Measurements from ENCODE around the gene AHCTF1.
"Not testable (repeated sequence)": the region's sequence is repeated elsewhere in the genome, so short reads cannot be mapped to it uniquely, and the experiment has no call there.

AHCTF1 gene

DNA sequence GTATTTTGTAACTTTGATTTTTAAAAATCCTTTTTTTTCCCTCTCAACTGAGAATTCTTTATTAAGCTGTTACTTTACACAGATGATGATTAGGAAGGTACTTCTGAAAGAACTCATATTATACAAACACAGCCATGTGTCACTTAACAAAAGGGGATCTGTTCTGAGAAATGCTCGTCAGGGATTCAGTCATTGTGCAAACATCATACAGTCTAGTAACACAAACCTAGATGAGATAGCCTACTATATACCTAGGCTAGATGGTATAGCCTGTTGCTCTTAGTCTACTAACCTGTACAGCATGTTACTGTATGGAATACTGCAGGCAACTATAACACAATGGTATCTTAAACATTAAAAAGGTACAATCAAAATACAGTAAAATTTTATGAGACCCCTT is 24.9 kb downstream of the AHCTF1 start:
- Histone ChIP-seq H3K9me3 (ENCODE audit: control insufficient read depth, low read length) (no peaks in the 10 kb centered on the region), H3K4me3 (ENCODE audit: low read length) (no peak overlapping the region), H3K27me3 (ENCODE audit: control insufficient read depth, insufficient read depth, low read length) (no peaks in the 10 kb centered on the region), H3K4me1 (ENCODE audit: control insufficient read depth, insufficient read depth, low read length) (no peaks in the 10 kb centered on the region), H3K9ac (ENCODE audit: low read length) (no peak overlapping the region), H3K36me3 (ENCODE audit: control insufficient read depth, insufficient read depth, low read length) (peaks cover 5% of the 10 kb centered on the region)

- peaks cover 5% of the 10 kb centered on the region for H3K36me3 ChIP-seq (ENCODE audit: control insufficient read depth, insufficient read depth, low read length)
Measured at GRCh38 chr1:246901874-246902273, 29.9 kb downstream of the AHCTF1 start.

GRCh38 chr1:246897302-246897701 is 34.4 kb downstream of the AHCTF1 start:
- no peaks in the 10 kb centered on the region for H3K27me3 ChIP-seq (ENCODE audit: control insufficient read depth, insufficient read depth, low read length)
- no peaks in the 10 kb centered on the region for H3K4me1 ChIP-seq (ENCODE audit: control insufficient read depth, insufficient read depth, low read length)
- H3K9ac ChIP-seq (ENCODE audit: low read length): no peak overlapping the region
- no peaks in the 10 kb centered on the region for H3K36me3 ChIP-seq (ENCODE audit: control insufficient read depth, insufficient read depth, low read length)
- H3K4me3 ChIP-seq (ENCODE audit: low read length): no peak overlapping the region
- no peaks in the 10 kb centered on the region for H3K9me3 ChIP-seq (ENCODE audit: control insufficient read depth, low read length)

More at GRCh38 chr1:246901874-246902273, 29.9 kb downstream of the AHCTF1 start:
- H3K9me3 ChIP-seq (ENCODE audit: control insufficient read depth, low read length): no peaks in the 10 kb centered on the region
- no peak overlapping the region for H3K9ac ChIP-seq (ENCODE audit: low read length)
- no peak overlapping the region for H3K4me3 ChIP-seq (ENCODE audit: low read length)
- no peaks in the 10 kb centered on the region for H3K27me3 ChIP-seq (ENCODE audit: control insufficient read depth, insufficient read depth, low read length)
- H3K4me1 ChIP-seq (ENCODE audit: control insufficient read depth, insufficient read depth, low read length): no peaks in the 10 kb centered on the region

GRCh38 chr1:246893191-246893939 is 38.4 kb downstream of the AHCTF1 start:
- H3K4me3 ChIP-seq (ENCODE audit: low read length): no peak overlapping the region
- H3K9ac ChIP-seq (ENCODE audit: low read length): no peak overlapping the region
- no peaks in the 10 kb centered on the region for H3K27me3 ChIP-seq (ENCODE audit: control insufficient read depth, insufficient read depth, low read length)
- peaks cover 4% of the 10 kb centered on the region for H3K36me3 ChIP-seq (ENCODE audit: control insufficient read depth, insufficient read depth, low read length)
- no peaks in the 10 kb centered on the region for H3K4me1 ChIP-seq (ENCODE audit: control insufficient read depth, insufficient read depth, low read length)
- no peaks in the 10 kb centered on the region for H3K9me3 ChIP-seq (ENCODE audit: control insufficient read depth, low read length)

GRCh38 chr1:246891105-246891504 is 40.6 kb downstream of the AHCTF1 start:
- Histone ChIP-seq H3K4me1 (ENCODE audit: control insufficient read depth, insufficient read depth, low read length) (no peaks in the 10 kb centered on the region), H3K9ac (ENCODE audit: low read length) (no peak overlapping the region), H3K36me3 (ENCODE audit: control insufficient read depth, insufficient read depth, low read length) (peaks cover 4% of the 10 kb centered on the region), H3K27me3 (ENCODE audit: control insufficient read depth, insufficient read depth, low read length) (no peaks in the 10 kb centered on the region), H3K4me3 (ENCODE audit: low read length) (no peak overlapping the region), H3K9me3 (ENCODE audit: control insufficient read depth, low read length) (no peaks in the 10 kb centered on the region)

DNA sequence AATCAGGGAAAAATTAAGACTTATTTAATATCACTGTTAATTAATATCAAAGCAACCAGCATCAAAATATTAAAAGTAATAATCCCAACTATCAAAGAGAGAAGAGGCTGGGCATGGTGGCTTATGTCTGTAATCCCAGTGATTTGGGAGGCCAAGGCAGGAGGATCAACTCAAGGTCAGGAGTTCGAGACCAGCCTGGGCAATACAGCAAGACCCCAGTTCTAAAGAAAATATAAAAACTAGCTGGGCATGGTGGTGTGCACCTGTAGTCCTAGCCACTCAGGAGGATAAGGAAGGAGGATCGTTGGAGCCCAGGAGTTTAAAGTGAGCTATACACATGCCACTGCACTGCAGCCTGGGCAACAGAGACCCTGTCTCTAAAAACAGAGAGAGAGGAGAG is 43.2 kb downstream of the AHCTF1 start:
- Histone ChIP-seq H3K27me3 (ENCODE audit: control insufficient read depth, insufficient read depth, low read length) (no peaks in the 10 kb centered on the region), H3K4me1 (ENCODE audit: control insufficient read depth, insufficient read depth, low read length) (no peaks in the 10 kb centered on the region), H3K36me3 (ENCODE audit: control insufficient read depth, insufficient read depth, low read length) (peaks cover 4% of the 10 kb centered on the region), H3K9ac (ENCODE audit: low read length) (no peak overlapping the region), H3K9me3 (ENCODE audit: control insufficient read depth, low read length) (no peaks in the 10 kb centered on the region), H3K4me3 (ENCODE audit: low read length) (no peak overlapping the region)

- H3K4me1 ChIP-seq (ENCODE audit: control insufficient read depth, insufficient read depth, low read length); H3K9ac ChIP-seq (ENCODE audit: low read length); H3K9me3 ChIP-seq (ENCODE audit: control insufficient read depth, low read length); H3K36me3 ChIP-seq (ENCODE audit: control insufficient read depth, insufficient read depth, low read length); H3K27me3 ChIP-seq (ENCODE audit: control insufficient read depth, insufficient read depth, low read length); H3K4me3 ChIP-seq (ENCODE audit: low read length): not testable (repeated sequence)
Measured at GRCh38 chr1:246885389-246885788, 46.4 kb downstream of the AHCTF1 start.

GRCh38 chr1:246878551-246878950 is 53.2 kb downstream of the AHCTF1 start:
- Histone ChIP-seq H3K27me3 (ENCODE audit: control insufficient read depth, insufficient read depth, low read length) (no peaks in the 10 kb centered on the region), H3K9ac (ENCODE audit: low read length) (no peak overlapping the region), H3K36me3 (ENCODE audit: control insufficient read depth, insufficient read depth, low read length) (no peaks in the 10 kb centered on the region), H3K9me3 (ENCODE audit: control insufficient read depth, low read length) (no peaks in the 10 kb centered on the region), H3K4me1 (ENCODE audit: control insufficient read depth, insufficient read depth, low read length) (no peaks in the 10 kb centered on the region), H3K4me3 (ENCODE audit: low read length) (no peak overlapping the region)

DNA sequence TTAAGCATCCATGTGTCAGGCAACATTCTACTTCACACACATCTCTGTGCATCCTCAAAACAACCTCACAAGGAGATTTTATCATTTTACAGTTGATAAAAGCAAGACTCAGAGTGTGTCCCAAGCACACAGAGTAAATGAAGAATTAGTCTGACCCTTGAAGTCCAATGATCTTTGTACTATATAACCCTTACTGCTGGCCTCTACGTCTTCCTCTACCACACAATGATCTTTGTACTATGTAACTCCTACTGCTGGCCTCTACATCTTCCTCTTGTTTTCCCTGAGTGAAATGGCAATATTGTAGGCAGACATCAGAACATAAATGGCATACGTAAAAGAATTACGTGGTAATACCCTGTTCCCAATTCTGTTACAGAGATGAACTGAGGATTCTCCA is 55.3 kb downstream of the AHCTF1 start:
- Histone ChIP-seq H3K9ac (ENCODE audit: low read length) (no peak overlapping the region), H3K9me3 (ENCODE audit: control insufficient read depth, low read length) (no peaks in the 10 kb centered on the region), H3K27me3 (ENCODE audit: control insufficient read depth, insufficient read depth, low read length) (no peaks in the 10 kb centered on the region), H3K4me1 (ENCODE audit: control insufficient read depth, insufficient read depth, low read length) (no peaks in the 10 kb centered on the region), H3K36me3 (ENCODE audit: control insufficient read depth, insufficient read depth, low read length) (peaks cover 5% of the 10 kb centered on the region), H3K4me3 (ENCODE audit: low read length) (no peak overlapping the region)

DNA sequence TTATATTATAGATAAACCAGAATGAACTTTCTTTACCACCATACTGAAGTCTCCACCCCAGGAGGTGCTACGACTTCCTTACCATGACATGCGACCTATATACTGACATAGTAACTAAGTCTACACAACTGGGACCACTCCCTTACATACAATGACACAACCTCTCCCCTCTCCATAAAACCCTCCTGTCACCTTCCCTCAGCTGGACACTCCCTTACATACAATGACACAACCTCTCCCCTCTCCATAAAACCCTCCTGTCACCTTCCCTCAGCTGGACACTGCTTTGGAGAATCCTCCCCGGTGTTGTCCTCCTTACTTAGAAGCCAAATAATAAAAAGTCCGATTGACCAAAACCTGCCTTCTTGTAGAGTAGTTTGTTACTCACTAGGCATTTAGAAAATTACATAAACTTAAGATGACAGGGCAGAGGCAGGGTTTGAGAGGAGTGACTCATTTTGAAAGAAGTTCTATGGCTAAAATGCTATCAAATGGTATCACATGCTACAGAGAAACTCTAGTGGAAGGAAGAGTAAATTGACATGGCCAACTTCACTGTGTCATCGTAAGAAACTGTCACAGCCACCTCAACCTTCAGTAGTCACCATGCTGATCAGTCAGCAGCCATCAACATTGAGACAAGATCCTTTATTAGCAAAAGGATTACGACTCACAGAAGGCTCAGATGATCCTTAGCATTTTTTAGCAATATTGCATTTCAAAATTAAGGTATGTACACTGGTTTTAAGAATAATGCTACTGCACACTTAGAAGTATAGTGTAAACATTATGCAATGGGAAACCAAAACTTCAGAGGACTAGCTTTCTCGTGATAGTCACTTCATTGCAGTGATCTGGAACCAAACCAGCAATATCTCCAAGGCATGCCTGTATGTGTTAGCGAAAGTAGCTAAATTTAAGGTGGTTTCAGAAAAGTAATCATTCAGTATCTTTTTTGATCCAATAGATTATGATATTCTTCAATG is 56.4 kb downstream of the AHCTF1 start:
- peaks cover 5% of the 10 kb centered on the region for H3K36me3 ChIP-seq (ENCODE audit: control insufficient read depth, insufficient read depth, low read length)
- no peaks in the 10 kb centered on the region for H3K9me3 ChIP-seq (ENCODE audit: control insufficient read depth, low read length)
- no peak overlapping the region for H3K9ac ChIP-seq (ENCODE audit: low read length)
- no peaks in the 10 kb centered on the region for H3K27me3 ChIP-seq (ENCODE audit: control insufficient read depth, insufficient read depth, low read length)
- no peaks in the 10 kb centered on the region for H3K4me1 ChIP-seq (ENCODE audit: control insufficient read depth, insufficient read depth, low read length)
- no peak overlapping the region for H3K4me3 ChIP-seq (ENCODE audit: low read length)

DNA sequence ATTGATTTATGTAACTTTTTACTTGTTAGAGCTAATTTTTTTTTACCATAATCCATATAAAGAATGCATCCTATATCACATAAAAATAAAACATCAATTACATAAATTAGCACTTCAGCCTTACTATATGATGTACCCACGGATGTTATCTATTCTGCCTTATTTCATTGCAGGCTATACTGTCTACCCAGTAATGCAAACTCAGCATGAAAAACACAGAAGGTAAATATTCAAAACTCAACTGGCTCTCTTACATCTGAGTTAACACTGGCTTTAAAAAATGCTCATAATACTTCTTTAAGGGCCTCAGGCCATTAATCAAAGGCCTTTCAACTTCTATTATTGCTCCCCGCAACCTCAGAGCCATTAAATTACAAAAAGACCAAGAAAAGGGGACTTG is 65.8 kb downstream of the AHCTF1 start:
- Histone ChIP-seq H3K27me3 (ENCODE audit: control insufficient read depth, insufficient read depth, low read length) (no peaks in the 10 kb centered on the region), H3K4me3 (ENCODE audit: low read length) (no peak overlapping the region), H3K9ac (ENCODE audit: low read length) (no peak overlapping the region), H3K4me1 (ENCODE audit: control insufficient read depth, insufficient read depth, low read length) (no peaks in the 10 kb centered on the region), H3K36me3 (ENCODE audit: control insufficient read depth, insufficient read depth, low read length) (peaks cover 6% of the 10 kb centered on the region), H3K9me3 (ENCODE audit: control insufficient read depth, low read length) (no peaks in the 10 kb centered on the region)

DNA sequence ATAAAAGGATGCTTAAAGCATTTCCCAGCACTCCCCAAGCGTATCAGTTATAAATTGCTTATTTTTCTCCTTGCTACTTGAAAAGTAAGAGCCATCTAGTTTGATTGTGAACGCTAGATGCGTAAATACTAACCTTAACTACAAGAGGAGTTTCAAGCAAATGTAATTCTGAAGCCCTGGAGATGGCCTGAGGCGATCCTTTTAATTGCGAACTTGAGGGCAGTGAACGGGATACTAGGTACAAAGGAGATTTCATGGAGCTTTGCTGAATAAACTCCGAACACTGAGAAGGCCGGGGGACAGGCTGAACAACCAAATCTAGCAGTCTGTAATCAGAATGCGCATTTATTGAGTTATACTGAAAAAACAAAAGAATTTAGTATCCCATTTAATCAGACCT is 68.0 kb downstream of the AHCTF1 start:
- H3K36me3 ChIP-seq (ENCODE audit: control insufficient read depth, insufficient read depth, low read length); H3K9ac ChIP-seq (ENCODE audit: low read length); H3K4me1 ChIP-seq (ENCODE audit: control insufficient read depth, insufficient read depth, low read length); H3K9me3 ChIP-seq (ENCODE audit: control insufficient read depth, low read length); H3K4me3 ChIP-seq (ENCODE audit: low read length); H3K27me3 ChIP-seq (ENCODE audit: control insufficient read depth, insufficient read depth, low read length): not testable (repeated sequence)

Data from mucosa of stomach (tissue), 1 donor.